NCI-H446 treated with DMSO at 0.1 percent for 48 hours (cell line): ENCODE data around the gene FOXA2.

Experiments
- DNase-seq: peaks from one replicate; lab custom pipeline; 2025; lab: John Stamatoyannopoulos, UW

Gene FOXA2

DNA sequence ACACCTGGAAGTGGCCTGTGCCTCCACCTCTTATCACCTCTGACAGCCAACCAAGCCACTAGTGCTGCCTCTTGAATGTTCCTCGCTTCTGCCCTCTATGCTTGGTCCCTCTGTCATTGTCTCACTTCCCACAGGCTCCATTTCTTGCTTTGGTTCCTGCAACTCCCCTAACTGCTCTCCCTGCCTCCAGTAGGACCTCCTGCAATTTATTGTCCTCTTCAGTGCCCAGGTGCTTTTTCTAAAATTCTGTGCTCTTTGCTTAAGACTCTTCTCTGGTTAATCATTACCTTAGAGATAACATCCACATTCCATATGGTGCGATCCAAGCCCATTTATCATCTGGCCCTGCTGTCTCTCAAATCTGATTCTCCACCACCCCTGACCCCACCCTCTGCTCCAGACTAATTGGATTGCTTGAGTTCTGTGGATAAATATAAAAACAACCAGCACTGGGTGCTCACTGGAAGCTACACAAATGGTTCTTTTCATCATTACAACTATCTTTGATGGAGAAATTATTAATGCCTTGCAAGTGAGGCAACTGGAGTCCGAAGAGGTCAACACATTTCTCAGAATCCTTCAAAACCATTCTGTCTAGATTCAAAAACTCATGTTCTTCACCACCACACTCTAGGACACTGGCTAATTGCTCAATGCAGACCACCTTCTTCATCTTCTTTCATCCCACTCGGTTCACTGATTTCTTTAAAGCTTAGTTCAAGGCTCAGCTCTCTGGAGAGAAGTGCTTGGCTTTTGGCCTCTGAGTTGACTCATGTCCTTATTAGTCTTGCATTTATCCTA, 47.2 kb downstream of the FOXA2 start:
- DNase-seq, result no peak

DNA sequence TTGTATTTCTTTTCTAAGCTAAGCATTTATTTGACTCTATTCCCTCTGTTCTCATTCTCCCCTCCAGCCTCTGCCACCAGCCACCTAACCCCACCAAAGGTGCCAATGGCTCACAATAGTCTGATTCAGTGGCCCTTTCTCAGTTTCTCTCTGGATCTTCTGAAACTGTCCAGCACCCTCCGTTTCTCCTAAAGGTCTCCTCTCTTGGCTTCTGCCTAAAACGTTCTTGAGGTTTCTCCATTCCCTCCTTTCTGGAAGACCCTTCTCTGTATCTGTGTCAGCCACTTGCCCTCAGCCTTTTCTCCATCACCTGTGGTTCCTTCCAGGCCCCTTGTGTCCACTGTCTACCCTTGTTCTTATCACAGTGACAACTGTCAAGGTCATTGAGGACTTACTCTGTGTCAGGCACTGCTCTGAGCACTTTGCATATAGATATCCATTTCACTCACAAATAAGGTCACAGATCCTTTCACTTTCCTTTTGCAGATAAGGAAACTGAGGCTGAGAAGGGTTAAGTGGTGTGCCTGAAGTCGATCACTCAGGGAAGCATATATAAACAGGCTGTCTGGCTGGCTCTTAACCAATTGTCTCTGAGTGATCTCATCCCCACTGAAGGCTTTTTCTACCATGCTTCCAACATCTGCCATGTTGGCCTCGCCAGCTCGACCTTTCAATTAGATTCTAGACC, 48.1 kb downstream of the FOXA2 start:
- DNase-seq, result no peak

DNA sequence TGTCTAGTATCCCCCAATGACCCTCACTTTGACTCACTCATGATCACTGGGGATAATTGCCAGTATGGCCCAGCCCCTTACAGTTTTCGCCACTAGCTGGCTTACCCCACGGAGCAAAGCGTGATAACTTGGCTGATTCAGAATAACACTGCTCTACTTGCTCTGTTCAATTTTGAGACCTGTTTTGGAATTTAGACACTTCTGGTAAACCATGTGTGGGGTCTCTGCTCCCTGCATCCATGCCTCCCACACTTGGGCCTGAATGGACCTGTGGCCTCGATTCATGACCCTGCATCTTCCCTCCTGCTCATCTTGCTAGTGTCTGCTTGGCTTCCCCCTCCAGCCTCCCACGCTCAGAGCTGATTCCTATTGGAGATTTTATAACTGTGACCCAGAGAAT, 48.9 kb downstream of the FOXA2 start:
- no peak for DNase-seq

DNA sequence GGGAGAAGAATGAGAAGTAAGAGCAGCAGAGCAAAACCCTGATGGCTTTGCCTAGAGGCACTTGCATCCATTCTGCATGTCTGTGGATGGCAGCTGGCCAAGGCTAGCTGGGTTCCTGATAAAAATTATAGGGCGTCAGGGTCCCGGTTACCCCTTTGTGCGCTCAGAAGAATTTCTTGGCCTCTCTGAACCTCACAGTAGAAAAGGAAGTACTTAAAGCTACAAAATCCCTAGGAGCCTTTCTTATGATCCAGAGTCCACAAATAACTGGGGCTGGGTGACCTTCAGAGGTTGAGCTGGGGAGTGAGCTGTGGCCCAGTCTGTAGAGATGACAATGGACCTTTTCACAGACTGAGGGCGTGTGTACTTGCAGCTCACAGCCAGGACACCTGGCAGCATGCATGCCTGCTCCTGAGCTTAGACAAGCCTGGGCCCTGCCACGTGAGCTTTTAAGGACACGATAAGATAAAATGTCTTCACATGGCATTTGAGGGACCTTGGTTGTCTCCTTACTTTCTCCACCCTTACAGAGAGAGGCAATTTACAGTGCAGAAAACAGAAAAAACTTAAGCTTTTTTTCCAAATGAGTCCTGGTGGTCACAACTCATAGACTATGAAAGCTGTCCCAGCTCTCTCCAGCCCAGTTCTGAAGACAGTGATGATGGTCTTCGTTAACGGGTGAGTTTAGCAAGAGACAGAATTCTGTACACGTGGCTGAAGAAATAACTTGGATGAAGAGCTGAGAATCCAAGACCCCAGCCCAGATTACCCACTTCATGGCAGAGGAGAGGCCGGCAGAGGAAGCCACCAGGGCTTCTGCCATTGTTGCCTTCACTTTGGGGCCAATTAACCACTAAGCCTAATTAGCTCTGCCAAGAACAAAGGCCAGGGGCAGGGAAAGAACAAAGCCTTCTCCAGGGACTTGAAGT, 50.3 kb downstream of the FOXA2 start:
- no peak for DNase-seq

DNA sequence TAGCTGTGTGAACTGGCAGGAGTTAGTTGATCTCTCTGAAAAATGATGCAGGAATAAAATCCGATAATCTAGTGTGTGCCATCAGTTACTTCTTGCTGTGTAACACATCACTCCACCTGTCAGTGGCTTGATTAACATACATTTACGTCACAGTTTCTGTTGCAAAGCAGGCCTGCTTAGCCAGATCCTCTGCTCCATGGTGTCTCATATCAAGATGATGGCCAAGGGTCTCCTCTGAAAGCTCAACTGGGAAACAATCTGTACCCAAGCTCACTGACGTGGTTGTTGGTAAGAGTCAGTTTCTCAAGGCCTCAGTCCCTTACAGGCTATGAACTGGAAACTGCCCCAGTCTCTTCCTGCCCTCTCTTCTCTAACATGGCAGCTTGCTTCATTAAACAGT, 51.8 kb downstream of the FOXA2 start:
- no peak for DNase-seq

DNA sequence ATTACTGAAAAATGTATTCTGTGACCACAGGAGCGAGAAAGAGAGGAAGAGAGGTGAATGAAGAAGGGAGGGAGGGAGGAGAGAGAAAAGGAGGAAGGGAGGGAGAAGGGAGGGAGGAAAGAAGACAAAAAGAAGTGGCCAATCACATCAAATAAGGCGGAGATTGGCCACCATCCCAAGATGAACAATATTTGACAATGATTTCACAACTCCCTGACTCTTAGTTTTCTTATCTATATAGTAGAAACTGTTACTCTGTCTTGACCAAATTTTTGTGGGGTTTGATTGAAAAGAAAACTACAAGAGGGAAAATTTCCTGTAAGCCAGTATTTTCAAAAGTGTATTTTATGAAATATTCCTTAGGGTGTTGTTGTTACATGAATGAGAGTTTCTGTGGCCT, 52.6 kb downstream of the FOXA2 start:
- no peak for DNase-seq

DNA sequence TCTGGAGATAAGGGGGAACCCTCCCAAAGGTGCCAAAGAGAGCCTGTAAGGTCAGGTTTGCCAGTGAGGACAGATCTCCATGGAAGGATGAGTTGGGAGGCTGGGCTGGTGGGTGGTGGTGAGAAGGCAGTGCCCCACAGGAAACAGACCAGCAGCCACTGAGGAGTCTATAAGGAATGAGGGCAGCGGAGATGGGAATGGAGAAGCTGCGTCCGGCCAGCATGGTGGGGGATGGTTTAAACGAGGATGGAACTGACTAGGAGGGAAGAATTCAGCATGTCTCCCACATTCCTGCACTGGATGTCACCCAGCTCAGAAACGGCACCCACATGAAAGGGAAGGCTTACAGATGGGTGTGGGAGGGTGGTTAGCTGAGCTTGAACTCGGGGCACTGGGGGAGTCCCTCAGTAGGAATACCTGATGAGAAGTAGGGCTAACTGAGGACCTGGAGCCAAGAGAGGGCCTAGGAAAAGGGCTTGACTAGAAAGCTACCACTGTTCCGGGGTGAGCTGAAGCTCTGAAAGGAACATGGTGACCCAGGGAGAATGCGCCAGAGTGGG, 53.2 kb downstream of the FOXA2 start:
- no peak for DNase-seq
